HG03575 (cell line): Measurements from ENCODE around the gene RNASE13.
"Not testable (repeated sequence)": the region's sequence is repeated elsewhere in the genome, so short reads cannot be mapped to it uniquely, and the experiment has no call there.

ENCODE experiments used
- ATAC-seq: cut with Tn5 transposase; IDR thresholded peaks from one replicate; pipeline ENCODE4 v1.9.1; 2021; ENCODE audit not compliant: unreplicated experiment, insufficient number of reproducible peaks, low FRiP score; ENCODE audit errors: extremely low read depth

The RNASE13 gene

GRCh38 chr14:21001218-21001617, 33.4 kb downstream of the RNASE13 start:
- no peak for ATAC-seq

- no peak for ATAC-seq
Measured at GRCh38 chr14:20999591-20999990, 35.0 kb downstream of the RNASE13 start.

- ATAC-seq, result no peak
Measured at GRCh38 chr14:20998674-20999366, 35.8 kb downstream of the RNASE13 start, which contains the start of gene SLC39A2. Gene SLC39A2 (plus strand): TSS chr14:20999293. CDS start chr14:20999447, 154 bp downstream.

- ATAC-seq, result no peak
Measured at GRCh38 chr14:20998139-20998538, 36.5 kb downstream of the RNASE13 start.

- no peak for ATAC-seq
Measured at GRCh38 chr14:20997564-20997963, 37.0 kb downstream of the RNASE13 start.

GRCh38 chr14:20997115-20997514, 37.5 kb downstream of the RNASE13 start:
- ATAC-seq, result no peak

GRCh38 chr14:20996521-20996920, 38.1 kb downstream of the RNASE13 start:
- no peak for ATAC-seq

- ATAC-seq, result peak; percentile 82
Measured at GRCh38 chr14:20989787-20990600, 44.6 kb downstream of the RNASE13 start, which contains the start of gene METTL17. Gene METTL17 (plus strand): TSS chr14:20989980. CDS start chr14:20990003, 23 bp downstream.

- ATAC-seq, result no peak
Measured at GRCh38 chr14:20989471-20989786, 45.2 kb downstream of the RNASE13 start.

- no peak for ATAC-seq
Measured at GRCh38 chr14:20988717-20989470, 45.7 kb downstream of the RNASE13 start.

- ATAC-seq, result no peak
Measured at GRCh38 chr14:20986811-20987210, 47.8 kb downstream of the RNASE13 start.

- ATAC-seq, result not testable (repeated sequence)
Measured at GRCh38 chr14:20985650-20986049, 49.0 kb downstream of the RNASE13 start.
